GM18526 (cell line): ENCODE results near the gene KRT85.

Experiments used
- POLR2A ChIP-seq: IDR thresholded peaks from 3 replicates; pipeline ENCODE4 v1.6.1; 2011; ENCODE audit not compliant: insufficient read length; ENCODE audit errors: extremely low read depth

KRT85 gene

GRCh38 chr12:52313926-52314325 is 53.4 kb downstream of the KRT85 start:
- no peak for TF ChIP-seq POLR2A

- TF ChIP-seq POLR2A: no peak
Measured at GRCh38 chr12:52313461-52313860, 53.8 kb downstream of the KRT85 start.

DNA sequence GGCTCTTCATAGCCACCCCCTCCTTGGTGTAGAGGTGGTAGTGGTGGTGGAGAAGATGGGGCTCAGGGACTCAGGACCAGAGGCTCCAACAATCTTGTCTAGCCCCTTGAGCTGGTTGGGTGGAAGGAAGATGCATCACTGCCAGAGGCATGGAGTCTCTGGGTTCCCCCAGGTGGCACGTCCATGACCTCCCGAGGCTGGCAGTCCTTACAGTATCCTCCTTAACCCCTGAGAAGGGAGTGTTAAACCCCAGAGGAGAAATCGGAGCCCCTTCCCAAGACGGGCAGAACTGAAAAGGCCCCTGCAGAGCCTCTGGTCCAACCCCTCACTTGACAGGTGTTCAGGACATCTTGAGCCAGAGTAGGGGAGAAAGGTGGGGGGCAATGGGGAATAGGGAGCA is 55.2 kb downstream of the KRT85 start:
- no peak for TF ChIP-seq POLR2A

- no peak for TF ChIP-seq POLR2A
Measured at GRCh38 chr12:52311285-52311648, 56.0 kb downstream of the KRT85 start.

DNA sequence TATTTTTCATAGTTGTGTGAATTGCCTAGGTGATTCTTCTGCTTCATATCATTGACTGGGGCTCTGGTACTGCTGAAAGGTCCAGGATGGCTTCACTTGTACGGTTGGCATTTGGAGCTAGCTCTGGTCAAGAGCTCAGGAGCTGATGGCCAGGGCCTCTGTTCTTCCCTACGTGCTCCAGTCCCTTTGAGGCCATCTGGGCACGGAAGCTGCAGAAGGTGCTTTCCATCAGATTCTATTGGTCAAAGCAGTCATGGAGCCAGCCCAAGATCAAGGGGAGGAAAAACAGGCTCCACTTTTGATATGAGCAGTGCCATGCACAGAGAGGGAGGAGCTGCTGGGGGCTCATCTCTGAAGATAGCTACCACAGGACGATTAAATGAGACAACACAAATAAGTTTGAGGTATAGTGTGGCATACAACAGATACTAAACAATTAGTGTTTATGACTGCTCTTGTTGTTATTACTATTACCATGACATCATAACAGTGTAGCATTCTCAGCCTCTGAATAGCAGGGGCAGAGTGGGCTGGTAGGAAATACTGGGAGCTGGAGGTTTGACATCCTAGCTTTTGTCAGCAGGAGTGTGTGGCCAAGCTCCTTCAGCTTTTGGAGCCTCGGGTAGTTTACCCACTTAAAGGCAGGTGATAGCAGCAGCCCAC is 56.5 kb downstream of the KRT85 start:
- TF ChIP-seq POLR2A: no peak
